Activated CD8-positive, alpha-beta memory T cell treated with anti-CD3 and anti-CD28 coated beads, Interleukin-2, amount 50 U/mL, for 1 hour (primary cell): Measurements from ENCODE around the gene GRIN1.
A peak's percentile ranks its signal among the peaks of the same experiment; 100 is the strongest.
"Not testable (repeated sequence)": the region's sequence is repeated elsewhere in the genome, so short reads cannot be mapped to it uniquely, and the experiment has no call there.

Source experiments
- DNase-seq: peaks from one replicate; pipeline ENCODE4 v3.0.0-alpha.2; 2020; ENCODE audit errors: extremely low read depth

Gene GRIN1

GRCh38 chr9:137128862-137129455, 10.0 kb upstream of the GRIN1 start:
- no peak for DNase-seq

GRCh38 chr9:137129456-137130175, 9.3 kb upstream of the GRIN1 start:
- DNase-seq: peak; percentile 56

GRCh38 chr9:137130176-137130755, 8.7 kb upstream of the GRIN1 start:
- no peak for DNase-seq

GRCh38 chr9:137134191-137134590, 4.8 kb upstream of the GRIN1 start:
- DNase-seq: no peak

- DNase-seq: not testable (repeated sequence)
These were observed 3.8 kb upstream of the GRIN1 start for GRCh38 chr9:137135154-137135553.

GRCh38 chr9:137136261-137136880, 2.6 kb upstream of the GRIN1 start:
- DNase-seq: no peak

- DNase-seq: no peak
These were observed 1.9 kb upstream of the GRIN1 start for GRCh38 chr9:137136881-137137607.

GRCh38 chr9:137138058-137138721, 764 bp upstream of the GRIN1 start:
- no peak for DNase-seq

- no peak for DNase-seq
These were observed 655 bp downstream of the GRIN1 start for GRCh38 chr9:137139468-137140150.

- no peak for DNase-seq
These were observed 1.4 kb downstream of the GRIN1 start for GRCh38 chr9:137140151-137141012.

GRCh38 chr9:137141050-137141810, 2.3 kb downstream of the GRIN1 start:
- DNase-seq: no peak

- no peak for DNase-seq
These were observed 3.3 kb downstream of the GRIN1 start for GRCh38 chr9:137141976-137142936.

GRCh38 chr9:137143459-137143858, 4.5 kb downstream of the GRIN1 start:
- no peak for DNase-seq

- DNase-seq: no peak
These were observed 7.0 kb downstream of the GRIN1 start for GRCh38 chr9:137145731-137146526.

- DNase-seq: no peak
These were observed 7.6 kb downstream of the GRIN1 start for GRCh38 chr9:137146527-137146918.

GRCh38 chr9:137147091-137147792, 8.3 kb downstream of the GRIN1 start:
- no peak for DNase-seq

GRCh38 chr9:137147793-137148160, 8.8 kb downstream of the GRIN1 start:
- DNase-seq: no peak
